ENCODE measurements around the gene PARS2. TPM values are rescaled to one million over a fixed set of nuclear protein-coding genes. Genes with fewer than 3 reads are reported as not detected.

Gene PARS2
- total RNA-seq: 4.4 and 5.1 TPM in 2 replicates

GRCh38 chr1:54764133-54764921 is at the start of gene PARS2:
Gene PARS2, minus strand, starts transcription at chr1:54764523. Its CDS starts 5,362 bp downstream, at chr1:54759161.

GRCh38 chr1:54800899-54801759 is 36.8 kb upstream of the PARS2 start, which contains the start of gene TTC22:
Gene TTC22, minus strand, starts transcription at chr1:54801323. Its CDS starts 160 bp downstream, at chr1:54801163.

GRCh38 chr1:54715493-54716298 is 48.6 kb downstream of the PARS2 start, which contains the start of gene TTC4:
Gene TTC4, plus strand, starts transcription at chr1:54715861. Its CDS starts 48 bp downstream, at chr1:54715909.

Other genes with a start within 250 kb of the PARS2 start
- 2.3 and 4.4 TPM in 2 replicates for gene ACOT11, start 216.3 kb downstream of the PARS2 start, total RNA-seq
- not detected in 2 replicates for gene FAM151A, start 141.0 kb downstream of the PARS2 start, total RNA-seq
- gene MROH7, start 122.7 kb downstream of the PARS2 start, total RNA-seq: 0.28 TPM in 1 of 2 replicates, not detected in the other
- gene TTC4, start 48.7 kb downstream of the PARS2 start, total RNA-seq: 25.4 and 30.9 TPM in 2 replicates
- not detected in 2 replicates for gene TTC22, start 36.8 kb upstream of the PARS2 start, total RNA-seq
- 46.2 and 97.6 TPM in 2 replicates for gene DHCR24, start 122.7 kb upstream of the PARS2 start, total RNA-seq
- gene TMEM61, start 216.1 kb upstream of the PARS2 start, total RNA-seq: not detected in 2 replicates
- gene BSND, start 234.4 kb upstream of the PARS2 start, total RNA-seq: not detected in 2 replicates

All from regular cardiac myocyte (primary cell).